HepG2 (cell line): ENCODE data around the gene ZIC4. TPM values are rescaled to one million over a fixed set of nuclear protein-coding genes. Genes with fewer than 3 reads are reported as not detected.

Experiments
- ATAC-seq: fragments of 200-7000 bp; cut with Tn5 transposase; 3 replicates; pipeline ENCODE4 v1.9.1; 2020; ENCODE audit warnings: mild to moderate bottlenecking, moderate library complexity
- BruUV-seq: library from RNA; stranded (reverse); fragments of 400-500 nt; replicated peaks from 2 replicates; lab custom pipeline; 2021; lab: Mats Ljungman, UMichigan
- CTCF ChIA-PET: fragments of 300-600 bp; formaldehyde crosslinking; extraction: SDS; loops from one replicate; lab custom pipeline; 2021; ENCODE audit warnings: low total read pairs, inconsistent platforms, low intra/inter-chr PET ratio; lab: Yijun Ruan, JAX
- POLR2A ChIA-PET: fragments of 350-600 bp; sonication (Branson Sonifier 250); formaldehyde crosslinking; loops from one replicate; lab custom pipeline; 2020; ENCODE audit warnings: antibody characterized with exemption, inconsistent platforms; lab: Yijun Ruan, JAX
- DNase-seq: peaks from one replicate; pipeline ENCODE4 v3.0.0-alpha.2; 2015; ENCODE audit warnings: low spot score
- FAIRE-seq: peaks from 3 replicates; lab custom pipeline; 2011; peaks lifted over from hg19 to GRCh38; lab: Jason Lieb, UNC
- H2AFZ ChIP-seq: one replicate; pipeline ENCODE4 v1.6.1; 2011; ENCODE audit warnings: low read length, inconsistent platforms
- H3K27ac ChIP-seq: fragments of 300-600 bp; 3 replicates; pipeline ENCODE4 v1.8.0; 2011; ENCODE audit warnings: mixed run types, mild to moderate bottlenecking, mixed read lengths, low read length, inconsistent platforms; ENCODE audit not compliant: insufficient read depth; ENCODE audit errors: extremely low read length
- H3K27me3 ChIP-seq, 2 experiments: fragments of 200-600 bp in 1 of 2; 2 replicates in 1 of 2; 3 replicates in 1 of 2; pipeline versions ENCODE4 v1.6.0 to v1.8.0; 2011; ENCODE audit warnings: low read length in 2 of 2, mild to moderate bottlenecking in 2 of 2, moderate library complexity in 2 of 2, inconsistent platforms in 1 of 2; ENCODE audit not compliant: insufficient read depth in 2 of 2, control insufficient read depth in 1 of 2
- H3K36me3 ChIP-seq, 2 experiments: fragments of 200-600 bp in 1 of 2; replicated peaks in 1 of 2; 2 replicates in 1 of 2; 3 replicates in 1 of 2; pipeline versions ENCODE4 v1.5.1 to v1.8.0; 2011; ENCODE audit warnings: low read length in 2 of 2, inconsistent platforms in 1 of 2; ENCODE audit not compliant: insufficient read depth in 2 of 2, control insufficient read depth in 1 of 2
- H3K4me1 ChIP-seq: 2 replicates; pipeline ENCODE4 v1.5.1; 2012; ENCODE audit warnings: low read length, inconsistent platforms; ENCODE audit not compliant: insufficient read depth
- H3K4me2 ChIP-seq: 2 replicates; pipeline ENCODE4 v1.6.0; 2011; ENCODE audit warnings: low read depth, low read length, inconsistent platforms
- H3K4me3 ChIP-seq, 3 experiments: fragments of 200-600 bp in 1 of 3; sonication (generic), shearing (Covaris generic) in 1 of 3; replicated peaks in 1 of 3; 2 replicates each; pipeline ENCODE4 v1.5.1; 2011 to 2016; ENCODE audit warnings: low read length in 3 of 3, inconsistent platforms in 2 of 3, low read depth in 2 of 3, mild to moderate bottlenecking in 2 of 3, control low read depth in 1 of 3, mixed read lengths in 1 of 3; ENCODE audit not compliant: insufficient read depth in 1 of 3
- H3K79me2 ChIP-seq: one replicate; pipeline ENCODE4 v1.6.1; 2011; ENCODE audit warnings: low read length, inconsistent platforms; ENCODE audit not compliant: insufficient read depth
- H3K9ac ChIP-seq: 2 replicates; pipeline ENCODE4 v1.6.0; 2011; ENCODE audit warnings: mild to moderate bottlenecking, low read depth, low read length, inconsistent platforms; ENCODE audit not compliant: insufficient read depth
- H3K9me3 ChIP-seq: 2 replicates; pipeline ENCODE4 v1.5.1; 2012; ENCODE audit warnings: mild to moderate bottlenecking, low read length
- H4K20me1 ChIP-seq: 2 replicates; pipeline ENCODE4 v1.6.0; 2011; ENCODE audit warnings: inconsistent platforms, mild to moderate bottlenecking, low read length, moderate library complexity; ENCODE audit not compliant: insufficient read depth
- CBX1 ChIP-seq: IDR thresholded peaks from one replicate; pipeline ENCODE4 v1.6.1; 2016; ENCODE audit warnings: antibody characterized with exemption, low read depth
- HINFP ChIP-seq: sonication (generic); formaldehyde crosslinking; IDR thresholded peaks from 2 replicates; pipeline ENCODE4 v1.4.0; 2020; ENCODE audit warnings: low read depth, mild to moderate bottlenecking, missing genetic modification reagents
- PAF1 ChIP-seq: IDR thresholded peaks from 2 replicates; pipeline ENCODE4 v1.6.1; 2016; ENCODE audit warnings: missing genetic modification reagents, missing compliant biosample characterization
- PAWR ChIP-seq: sonication (generic); formaldehyde crosslinking; IDR thresholded peaks from 2 replicates; pipeline ENCODE4 v1.4.0; 2020; ENCODE audit warnings: missing genetic modification reagents, mild to moderate bottlenecking, borderline replicate concordance
- PITX1 ChIP-seq: sonication (generic); formaldehyde crosslinking; IDR thresholded peaks from 2 replicates; pipeline ENCODE4 v1.5.1; 2020; ENCODE audit warnings: mild to moderate bottlenecking, missing genetic modification reagents
- SNAPC2 ChIP-seq: sonication (generic); formaldehyde crosslinking; IDR thresholded peaks from 2 replicates; pipeline ENCODE4 v1.8.1; 2022; ENCODE audit warnings: mild to moderate bottlenecking, missing genetic modification reagents
- WGBS: methylation state at CpG from one replicate; pipeline ENCODE4 v1.1.6; 2017; ENCODE audit warnings: low lambda C conversion rate; 5-methylcytosine and 5-hydroxymethylcytosine counted together
- in situ Hi-C: cut with HindIII; loops from 2 replicates; pipeline ENCODE4 v1.10.0; 2017; ENCODE audit warnings: low pct_unique_long_range_greater_than_20kb; ENCODE audit not compliant: extremely low pct_ligation_motif_present
- intact Hi-C: fragments of 100-400 bp; cut with micrococcal nuclease; formaldehyde crosslinking; loops from one replicate; pipeline ENCODE4 v1.10.0; 2022; ENCODE audit not compliant: unreplicated experiment
- polyA plus RNA-seq, 8 experiments: library from polyadenylated mRNA; depleted of rRNA in 3 of 8; stranded (reverse) in 7 of 8; unstranded in 1 of 8; fragments of >200 nt; fragmentation: Illumina TruSeq in 4 of 8; extraction: Trizol in 4 of 8; gene quantifications; 2 replicates each; pipeline versions ENCODE4 v1.2.1 to v1.2.3, GENCODE V29; 2011 to 2016; ENCODE audit warnings: low read depth in 4 of 8, missing spikeins in 1 of 8, mixed read lengths in 1 of 8; ENCODE audit not compliant: insufficient read depth in 1 of 8
- total RNA-seq, 5 experiments: library from RNA; depleted of rRNA; stranded (reverse); fragments of >200 nt; fragmentation: Illumina TruSeq; extraction: Trizol; gene quantifications; 2 replicates each; pipeline ENCODE4 v1.2.3, GENCODE V29; 2016; ENCODE audit warnings: low read depth in 1 of 5
- TF ChIP-seq, protein P1 (sequence below): sonication (generic); formaldehyde crosslinking; IDR thresholded peaks from 2 replicates; pipeline ENCODE4 v1.9.0; 2021; ENCODE audit warnings: missing genetic modification reagents, borderline replicate concordance
- TF ChIP-seq, protein P2 (sequence below): IDR thresholded peaks from 2 replicates; pipeline ENCODE4 v1.6.1; 2016; ENCODE audit warnings: low read depth, control low read depth

ZIC4 gene
- total and polyA plus RNA-seq, 2 of the 13 experiments (the other 11 are each of a cell fraction or from before 2014, with no cell fraction given) = not detected

GRCh38 chr3:147407114-147407497, 763 bp upstream of the ZIC4 start (continued):
- no peak for TF ChIP-seq CBX1
- TF ChIP-seq, protein P1, sequence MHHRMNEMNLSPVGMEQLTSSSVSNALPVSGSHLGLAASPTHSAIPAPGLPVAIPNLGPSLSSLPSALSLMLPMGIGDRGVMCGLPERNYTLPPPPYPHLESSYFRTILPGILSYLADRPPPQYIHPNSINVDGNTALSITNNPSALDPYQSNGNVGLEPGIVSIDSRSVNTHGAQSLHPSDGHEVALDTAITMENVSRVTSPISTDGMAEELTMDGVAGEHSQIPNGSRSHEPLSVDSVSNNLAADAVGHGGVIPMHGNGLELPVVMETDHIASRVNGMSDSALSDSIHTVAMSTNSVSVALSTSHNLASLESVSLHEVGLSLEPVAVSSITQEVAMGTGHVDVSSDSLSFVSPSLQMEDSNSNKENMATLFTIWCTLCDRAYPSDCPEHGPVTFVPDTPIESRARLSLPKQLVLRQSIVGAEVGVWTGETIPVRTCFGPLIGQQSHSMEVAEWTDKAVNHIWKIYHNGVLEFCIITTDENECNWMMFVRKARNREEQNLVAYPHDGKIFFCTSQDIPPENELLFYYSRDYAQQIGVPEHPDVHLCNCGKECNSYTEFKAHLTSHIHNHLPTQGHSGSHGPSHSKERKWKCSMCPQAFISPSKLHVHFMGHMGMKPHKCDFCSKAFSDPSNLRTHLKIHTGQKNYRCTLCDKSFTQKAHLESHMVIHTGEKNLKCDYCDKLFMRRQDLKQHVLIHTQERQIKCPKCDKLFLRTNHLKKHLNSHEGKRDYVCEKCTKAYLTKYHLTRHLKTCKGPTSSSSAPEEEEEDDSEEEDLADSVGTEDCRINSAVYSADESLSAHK (CRISPR knock-in tag) = no peak
- TF ChIP-seq, protein P2, sequence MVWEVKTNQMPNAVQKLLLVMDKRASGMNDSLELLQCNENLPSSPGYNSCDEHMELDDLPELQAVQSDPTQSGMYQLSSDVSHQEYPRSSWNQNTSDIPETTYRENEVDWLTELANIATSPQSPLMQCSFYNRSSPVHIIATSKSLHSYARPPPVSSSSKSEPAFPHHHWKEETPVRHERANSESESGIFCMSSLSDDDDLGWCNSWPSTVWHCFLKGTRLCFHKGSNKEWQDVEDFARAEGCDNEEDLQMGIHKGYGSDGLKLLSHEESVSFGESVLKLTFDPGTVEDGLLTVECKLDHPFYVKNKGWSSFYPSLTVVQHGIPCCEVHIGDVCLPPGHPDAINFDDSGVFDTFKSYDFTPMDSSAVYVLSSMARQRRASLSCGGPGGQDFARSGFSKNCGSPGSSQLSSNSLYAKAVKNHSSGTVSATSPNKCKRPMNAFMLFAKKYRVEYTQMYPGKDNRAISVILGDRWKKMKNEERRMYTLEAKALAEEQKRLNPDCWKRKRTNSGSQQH (CRISPR knock-in tag) = no peak
- no peak for TF ChIP-seq PAF1
- TF ChIP-seq SNAPC2 = no peak
- TF ChIP-seq PAWR = no peak
- no peak for TF ChIP-seq PITX1

DNA sequence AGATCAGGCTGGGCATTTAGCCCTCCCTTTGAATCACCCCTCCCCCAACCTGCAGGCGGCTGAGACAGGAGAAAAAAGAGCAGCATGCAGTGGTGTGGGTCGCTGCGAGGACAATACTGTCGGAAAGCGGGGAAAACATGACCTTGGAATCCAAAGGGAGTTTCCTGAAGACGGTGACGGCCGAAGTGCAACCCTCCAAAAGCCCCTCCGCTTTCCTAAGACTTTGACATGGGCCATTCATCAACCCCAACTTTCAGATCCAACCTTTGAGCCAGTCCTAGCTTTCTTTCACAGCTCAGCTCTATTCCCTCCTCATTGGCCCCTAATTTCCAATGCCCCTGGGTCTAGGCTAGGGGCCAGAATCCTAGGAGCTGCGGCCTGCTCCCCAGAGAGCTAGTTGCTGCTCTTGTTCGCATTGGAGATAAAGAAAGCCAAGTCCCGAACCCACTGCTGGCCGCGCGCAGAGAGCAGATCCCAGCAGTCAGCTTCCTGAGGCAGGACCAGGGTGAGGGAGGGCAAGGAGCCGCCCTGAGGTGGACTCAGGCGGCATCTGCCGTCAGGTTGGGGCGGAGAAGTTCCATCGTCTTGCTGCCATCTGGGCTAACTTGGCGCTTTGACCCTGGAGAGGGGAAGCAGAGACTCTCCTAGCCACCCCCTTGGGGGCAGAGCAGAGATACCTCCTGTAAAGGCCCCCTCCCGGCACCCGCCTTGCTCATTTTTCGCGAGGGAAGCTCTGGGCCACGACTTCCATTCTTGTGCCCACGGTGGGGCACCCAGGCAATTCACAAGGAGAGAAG, 914 bp downstream of the ZIC4 start:
- no peaks in the 10 kb centered on the region for H3K36me3 ChIP-seq
- H3K4me2 ChIP-seq = no peak overlapping the region
- H3K9ac ChIP-seq = no peak overlapping the region
- in situ Hi-C loops = no loop called here
- intact Hi-C loops = no loop called here
- no peaks in the 10 kb centered on the region for H4K20me1 ChIP-seq
- FAIRE-seq = no peak
- DNase-seq = no peak
- TF ChIP-seq HINFP (CRISPR knock-in tag) = no peak
- H3K4me3 ChIP-seq = no peak overlapping the region
- CTCF ChIA-PET = no interaction called here
- WGBS = 58% methylated on average over 14 of the region's 27 CpGs
- ATAC-seq = no peak; the same call in 2 of the 3 replicates
- POLR2A ChIA-PET = no interaction called here
- no peaks in the 10 kb centered on the region for H3K79me2 ChIP-seq
- H3K9me3 ChIP-seq = no peaks in the 10 kb centered on the region
- no peaks in the 10 kb centered on the region for H3K4me1 ChIP-seq
- BruUV-seq = no TSS peak
- H3K27me3 ChIP-seq = peaks cover 2 to 49% of the 10 kb centered on the region in 2 experiments
- no peak overlapping the region for H2AFZ ChIP-seq
- H3K27ac ChIP-seq = no peak overlapping the region
